GM21526 (cell line): ENCODE data around the gene NSF.

Experiments
- ATAC-seq: cut with Tn5 transposase; IDR thresholded peaks from one replicate; pipeline ENCODE4 v1.9.1; 2021; ENCODE audit warnings: moderate library complexity; ENCODE audit not compliant: unreplicated experiment, low FRiP score

NSF gene

DNA sequence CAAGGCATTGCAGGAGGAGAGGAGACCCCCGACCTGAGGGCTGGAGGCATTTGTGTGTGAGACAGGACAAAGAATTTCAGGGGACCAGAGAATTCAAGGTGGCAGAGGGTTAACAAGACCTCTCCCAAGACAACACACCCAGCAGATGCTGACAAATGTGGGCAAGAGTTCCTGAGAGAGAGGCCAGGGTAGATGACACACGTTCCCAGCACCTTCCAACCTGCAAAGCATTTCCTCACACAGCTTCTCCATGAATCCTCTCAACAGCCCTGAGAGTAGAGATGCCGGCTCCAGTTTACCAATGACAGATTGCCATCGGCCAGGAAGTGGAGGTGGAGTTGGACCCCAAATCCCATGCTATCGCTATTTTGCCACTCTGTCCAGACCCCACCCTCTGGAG lies 203.1 kb downstream of the NSF start:
- no peak for ATAC-seq

DNA sequence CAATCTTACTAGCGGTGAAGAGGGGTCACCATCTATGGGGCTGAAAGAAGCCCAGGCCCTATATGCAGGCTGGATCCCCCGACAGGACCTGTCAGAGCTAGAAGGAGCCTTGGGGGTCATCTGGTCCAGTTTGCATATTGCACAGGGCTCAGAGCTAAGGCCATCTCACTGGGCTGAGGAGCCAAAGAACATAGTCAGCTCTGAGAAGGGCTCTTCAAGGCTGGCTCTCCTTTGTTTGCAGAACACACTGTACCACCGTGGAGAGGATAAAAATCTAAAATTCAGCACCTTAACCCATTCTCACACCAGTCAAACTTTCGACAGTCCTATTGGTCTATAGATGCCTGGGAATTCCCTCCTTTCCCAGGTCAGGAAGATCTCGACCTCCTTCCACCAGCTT lies 203.8 kb downstream of the NSF start:
- ATAC-seq = no peak

DNA sequence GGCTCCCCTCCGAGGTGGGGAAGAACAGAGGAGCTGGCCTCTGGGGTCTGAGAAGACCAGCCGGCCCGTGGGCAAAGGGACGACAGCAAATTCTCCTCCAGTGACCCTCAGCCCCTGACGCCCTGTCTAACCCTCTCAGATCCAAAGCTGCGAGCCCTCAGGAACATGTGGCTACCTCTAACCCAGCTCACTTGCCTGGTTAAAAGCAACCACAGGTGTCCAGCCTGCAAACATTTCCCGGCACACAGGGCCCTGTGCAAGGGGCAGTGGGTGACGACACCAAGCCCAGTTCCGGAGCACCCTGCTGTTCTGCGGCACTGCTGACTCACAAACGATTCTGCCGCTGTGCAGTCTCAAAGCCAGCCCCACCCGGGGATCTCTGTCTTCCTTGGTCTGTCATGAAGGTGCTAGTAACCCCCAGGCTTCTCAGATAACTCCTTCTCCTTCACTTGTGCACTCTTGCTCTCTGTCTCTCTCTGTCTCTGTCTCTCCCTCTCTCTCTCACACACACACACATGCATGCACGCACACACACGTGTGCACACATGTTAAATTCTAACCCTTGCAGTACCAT lies 205.0 kb downstream of the NSF start:
- ATAC-seq = no peak

DNA sequence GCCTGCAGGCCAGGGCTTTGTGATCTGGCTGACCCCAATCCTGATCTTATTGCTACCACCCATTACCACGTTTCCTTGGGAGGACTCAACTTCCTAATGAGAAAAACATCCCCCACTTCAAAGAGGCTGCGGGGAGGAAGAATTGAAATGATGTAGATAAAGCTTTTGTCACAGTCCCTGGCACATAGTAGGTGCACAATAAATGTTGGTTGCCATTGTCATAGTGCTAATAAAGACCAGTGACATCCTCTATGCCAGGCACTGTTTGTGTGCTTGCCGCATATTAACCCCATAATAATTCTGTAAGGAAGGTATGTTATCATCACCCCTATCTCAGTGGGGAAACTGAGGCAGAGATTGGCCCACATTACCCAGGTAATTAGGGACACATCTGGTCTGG lies 205.6 kb downstream of the NSF start:
- no peak for ATAC-seq

DNA sequence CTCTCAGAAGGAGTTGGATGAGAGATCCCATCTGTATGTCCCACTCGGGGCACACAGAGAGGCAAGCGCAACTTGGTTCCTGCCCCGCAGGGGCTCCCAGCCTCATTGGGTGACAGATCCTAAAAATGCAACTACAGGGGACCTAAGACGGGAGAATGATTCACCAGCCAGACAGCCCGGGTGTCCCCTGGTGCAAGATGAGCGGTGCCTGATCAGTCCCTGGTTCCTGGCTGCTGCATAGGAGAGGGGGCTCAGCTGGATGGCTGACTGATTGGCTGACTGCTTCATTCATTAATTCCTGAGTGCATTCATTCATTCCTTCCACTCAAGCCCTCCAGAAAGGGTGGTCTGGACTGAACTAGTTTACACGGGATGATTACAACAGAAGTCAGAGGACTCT lies 206.1 kb downstream of the NSF start:
- no peak for ATAC-seq

DNA sequence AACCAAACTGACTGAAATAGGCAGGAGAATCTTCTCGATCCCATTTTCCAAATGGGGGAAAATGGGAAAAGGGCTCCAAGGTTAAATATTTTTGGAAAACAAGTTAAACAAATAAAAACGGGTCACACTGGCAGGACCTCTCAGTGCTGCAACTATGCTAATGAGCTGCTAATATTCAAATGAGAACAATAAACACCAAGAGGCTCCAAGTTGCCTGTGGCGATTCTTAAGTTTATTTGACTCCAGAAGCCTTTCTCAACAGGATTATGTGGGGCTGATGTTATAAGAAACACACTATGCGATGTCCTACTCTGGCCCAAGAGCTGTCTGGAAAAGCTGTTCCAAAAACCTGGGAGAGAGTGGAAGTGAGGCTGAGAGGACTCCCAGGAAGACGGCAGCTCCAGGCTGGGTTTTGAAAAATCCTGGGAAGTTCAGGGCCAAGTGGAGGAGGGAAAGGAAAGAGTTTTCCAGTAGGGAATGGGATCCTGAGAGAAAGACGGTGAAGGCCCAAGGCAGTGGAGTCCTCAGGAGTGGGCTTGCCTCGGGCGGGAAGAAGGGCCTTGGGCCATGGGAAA lies 206.6 kb downstream of the NSF start:
- ATAC-seq = no peak

DNA sequence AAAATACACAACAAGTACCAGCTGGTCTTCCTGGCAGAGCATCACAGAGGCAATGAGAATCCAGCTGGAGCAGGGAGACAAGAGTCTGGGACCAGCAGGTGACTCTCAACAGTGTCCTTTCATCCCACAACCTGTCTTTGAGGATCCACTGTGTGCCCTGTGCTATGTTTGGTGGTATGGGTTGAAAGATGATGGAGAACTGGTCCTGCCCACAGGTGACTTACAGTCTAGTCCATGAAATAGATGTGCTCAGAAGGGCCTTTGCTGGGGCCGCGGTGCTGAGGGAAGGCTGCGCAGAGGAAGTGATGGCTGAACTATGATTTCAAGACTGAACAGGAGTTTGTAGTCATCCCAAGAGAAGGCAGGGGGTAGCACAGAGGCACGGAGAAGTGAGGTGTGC lies 210.1 kb downstream of the NSF start:
- no peak for ATAC-seq

DNA sequence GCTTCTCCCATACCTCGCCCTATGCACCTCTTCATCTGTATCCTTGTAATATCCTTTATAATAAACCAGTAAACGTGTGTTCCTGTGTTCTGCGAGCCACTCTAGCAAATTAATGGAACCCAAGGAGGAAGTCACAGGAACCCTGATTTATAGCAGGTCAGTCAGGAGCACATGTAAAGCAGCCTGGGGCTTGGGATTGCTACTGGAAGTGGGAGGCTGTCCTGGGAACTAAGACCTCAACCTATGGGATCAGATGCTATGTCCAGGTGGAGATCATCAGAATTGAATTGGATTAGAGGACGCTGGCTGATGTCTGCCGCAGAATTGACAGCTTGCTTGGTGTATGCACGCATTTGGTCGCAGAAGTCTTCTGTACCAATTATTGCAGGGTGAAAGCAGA lies 212.3 kb downstream of the NSF start:
- no peak for ATAC-seq

DNA sequence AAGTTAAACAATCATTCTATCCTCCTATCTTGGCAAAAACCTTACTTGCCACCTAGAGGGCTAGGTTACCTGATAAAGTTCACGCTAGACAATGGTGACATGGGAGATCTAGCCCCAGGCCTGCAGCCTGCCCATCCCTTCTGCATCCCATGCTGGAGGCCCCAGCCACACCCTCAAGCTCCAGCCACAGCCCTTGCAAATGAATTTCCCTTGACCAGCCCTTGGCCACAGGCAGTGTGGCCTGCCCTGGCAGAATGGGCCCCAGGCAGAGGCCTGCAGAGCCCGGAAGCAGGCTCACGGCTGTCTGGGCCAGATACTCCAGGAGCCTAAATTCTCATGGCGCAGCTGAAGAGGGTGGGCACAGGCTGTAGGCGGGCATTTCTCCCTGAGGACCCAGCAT lies 213.1 kb downstream of the NSF start:
- no peak for ATAC-seq

DNA sequence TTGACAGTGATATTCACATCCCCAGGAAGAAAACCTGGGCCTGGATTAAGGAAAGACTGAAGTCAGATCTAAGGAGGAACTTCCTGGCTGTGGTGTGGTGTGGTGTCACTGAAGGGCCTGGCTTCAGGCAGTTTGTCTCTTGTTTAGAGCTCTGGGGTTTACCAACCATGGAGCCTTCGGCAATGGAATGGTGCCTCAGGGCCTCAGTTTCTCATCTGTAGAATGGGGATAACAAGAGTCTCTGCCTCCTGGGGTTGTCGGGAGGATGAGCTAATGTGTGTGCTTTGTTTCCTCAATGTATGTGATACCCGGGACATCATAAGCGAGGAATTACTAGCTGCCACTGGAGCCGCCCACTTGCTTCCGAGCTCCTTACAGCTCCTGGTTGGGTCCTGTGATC lies 215.3 kb downstream of the NSF start:
- no peak for ATAC-seq
